Astrocyte of the spinal cord (primary cell): ENCODE data around the gene TMEM82.
A peak's percentile ranks its signal among the peaks of the same experiment; 100 is the strongest.

Source experiments
- DNase-seq: peaks from one replicate; pipeline ENCODE4 v3.0.0; 2011; ENCODE audit warnings: low read depth, low spot score
- H3K4me3 ChIP-seq: 2 replicates; pipeline ENCODE4 v1.5.1; 2011; ENCODE audit warnings: low read depth, mild to moderate bottlenecking, low read length, moderate library complexity
- CTCF ChIP-seq: IDR thresholded peaks from 2 replicates; pipeline ENCODE4 v1.5.1; 2012; ENCODE audit warnings: low read depth, mild to moderate bottlenecking, low read length, inconsistent platforms
- in situ Hi-C: cut with HindIII; loops from 2 replicates; pipeline ENCODE4 v1.10.0; 2017; ENCODE audit warnings: low sequenced_read_pairs

TMEM82 gene

GRCh38 chr1:15765495-15766194 is 23.3 kb downstream of the TMEM82 start:
- no peak overlapping the region for H3K4me3 ChIP-seq
- peak; percentile 88 for DNase-seq
- TF ChIP-seq CTCF: no peak
- in situ Hi-C loops: no loop called here

GRCh38 chr1:15767941-15768340 is 25.6 kb downstream of the TMEM82 start:
- in situ Hi-C loops: no loop called here
- H3K4me3 ChIP-seq: no peak overlapping the region

GRCh38 chr1:15768388-15768787 is 26.1 kb downstream of the TMEM82 start:
- in situ Hi-C loops: no loop called here
- H3K4me3 ChIP-seq: no peak overlapping the region
- TF ChIP-seq CTCF: no peak
- DNase-seq: no peak

More at GRCh38 chr1:15767941-15768340, 25.6 kb downstream of the TMEM82 start:
- DNase-seq: no peak
- no peak for TF ChIP-seq CTCF

GRCh38 chr1:15770313-15770962 is 28.1 kb downstream of the TMEM82 start:
- in situ Hi-C loops: no loop called here
- no peak for TF ChIP-seq CTCF
- H3K4me3 ChIP-seq: no peak overlapping the region
- no peak for DNase-seq

- no peak for TF ChIP-seq CTCF
- no peak overlapping the region for H3K4me3 ChIP-seq
- in situ Hi-C loops: no loop called here
- no peak for DNase-seq
Measured at GRCh38 chr1:15771836-15772515, 29.7 kb downstream of the TMEM82 start.

GRCh38 chr1:15775706-15776105 is 33.4 kb downstream of the TMEM82 start:
- H3K4me3 ChIP-seq: no peak overlapping the region
- TF ChIP-seq CTCF: no peak
- no peak for DNase-seq
- in situ Hi-C loops: no loop called here
